Keratinocyte (primary cell): Measurements from ENCODE around the gene MAPK8. TPM values are rescaled to one million over a fixed set of nuclear protein-coding genes. Genes with fewer than 3 reads are reported as not detected.

Experiments used
- DNase-seq: peaks from one replicate; pipeline ENCODE4 v3.0.0-alpha.2; 2011; ENCODE audit warnings: low read depth, missing footprints, low spot score
- FAIRE-seq: peaks from 2 replicates; lab custom pipeline; 2011; peaks lifted over from hg19 to GRCh38; lab: Jason Lieb, UNC
- H2AFZ ChIP-seq: 2 replicates; pipeline ENCODE4 v1.6.0; 2012; ENCODE audit warnings: low read length, control low read depth, inconsistent platforms; ENCODE audit not compliant: control insufficient read depth
- H3K27ac ChIP-seq: 2 replicates; pipeline ENCODE4 v1.5.1; 2011; ENCODE audit warnings: low read length; ENCODE audit not compliant: control insufficient read depth, insufficient read depth
- H3K27me3 ChIP-seq: 3 replicates; pipeline ENCODE4 v1.6.0; 2011; ENCODE audit warnings: low read length; ENCODE audit not compliant: control insufficient read depth, insufficient read depth; ENCODE audit errors: extremely low read depth
- H3K36me3 ChIP-seq, 2 experiments: 2 replicates in 1 of 2; 3 replicates in 1 of 2; pipeline ENCODE4 v1.5.1; 2011; ENCODE audit warnings: low read length in 2 of 2, mild to moderate bottlenecking in 1 of 2; ENCODE audit not compliant: control insufficient read depth in 2 of 2, insufficient read depth in 2 of 2; ENCODE audit errors: extremely low read depth in 1 of 2
- H3K4me1 ChIP-seq: 3 replicates; pipeline ENCODE4 v1.5.1; 2011; ENCODE audit warnings: low read length; ENCODE audit not compliant: control insufficient read depth, insufficient read depth; ENCODE audit errors: extremely low read depth
- H3K4me2 ChIP-seq: 3 replicates; pipeline ENCODE4 v1.6.0; 2011; ENCODE audit warnings: low read depth, low read length; ENCODE audit not compliant: control insufficient read depth, insufficient read depth; ENCODE audit errors: extremely low read depth
- H3K4me3 ChIP-seq, 3 experiments: fragments of 200-600 bp in 1 of 3; sonication (generic) in 1 of 3; 2 replicates in 2 of 3; 3 replicates in 1 of 3; pipeline ENCODE4 v1.5.1; 2011 to 2016; ENCODE audit warnings: low read length in 3 of 3, mild to moderate bottlenecking in 3 of 3, control low read depth in 2 of 3, inconsistent platforms in 1 of 3, low read depth in 1 of 3, mixed read lengths in 1 of 3, mixed run types in 1 of 3, moderate library complexity in 1 of 3; ENCODE audit not compliant: control insufficient read depth in 2 of 3, insufficient read depth in 2 of 3; ENCODE audit errors: extremely low read depth in 1 of 3
- H3K79me2 ChIP-seq: 2 replicates; pipeline ENCODE4 v1.6.0; 2012; ENCODE audit warnings: low read length; ENCODE audit not compliant: control insufficient read depth, insufficient read depth
- H3K9ac ChIP-seq: 3 replicates; pipeline ENCODE4 v1.6.0; 2011; ENCODE audit warnings: low read length; ENCODE audit not compliant: control insufficient read depth, insufficient read depth; ENCODE audit errors: extremely low read depth
- H3K9me1 ChIP-seq: 3 replicates; pipeline ENCODE4 v1.6.0; 2011; ENCODE audit warnings: low read length; ENCODE audit not compliant: control insufficient read depth, insufficient read depth; ENCODE audit errors: extremely low read depth
- H3K9me3 ChIP-seq: 2 replicates; pipeline ENCODE4 v1.5.1; 2012; ENCODE audit warnings: low read depth, low read length; ENCODE audit not compliant: control insufficient read depth
- H4K20me1 ChIP-seq: 3 replicates; pipeline ENCODE4 v1.6.0; 2011; ENCODE audit warnings: low read length; ENCODE audit not compliant: control insufficient read depth, insufficient read depth; ENCODE audit errors: extremely low read depth
- CTCF ChIP-seq, 3 experiments: IDR thresholded peaks in 1 of 3; conservative IDR thresholded peaks in 1 of 3; optimal IDR thresholded peaks in 1 of 3; 2 replicates in 2 of 3; 3 replicates in 1 of 3; pipeline versions ENCODE3 to v1.5.1; 2011; ENCODE audit warnings: low read length in 3 of 3, mild to moderate bottlenecking in 3 of 3, moderate library complexity in 2 of 3, control low read depth in 1 of 3, inconsistent platforms in 1 of 3; ENCODE audit not compliant: insufficient read depth in 2 of 3; ENCODE audit errors: extremely low read depth in 1 of 3
- EZH2 ChIP-seq: IDR thresholded peaks from one replicate; pipeline ENCODE4 v1.6.1; 2012; ENCODE audit warnings: inconsistent platforms, mild to moderate bottlenecking, low read length, moderate library complexity
- dilution Hi-C: fragments of 300-500 bp; cut with MboI; formaldehyde crosslinking; loops from one replicate; pipeline ENCODE4 v1.7.0; 2020; ENCODE audit warnings: low sequenced_read_pairs; ENCODE audit not compliant: extremely low pct_ligation_motif_present
- polyA plus RNA-seq, 5 experiments: library from polyadenylated mRNA; depleted of rRNA in 3 of 5; stranded (reverse) in 3 of 5; stranded (forward) in 1 of 5; unstranded in 1 of 5; fragments of >200 nt; gene quantifications; 1 replicate in 1 of 5; 2 replicates in 3 of 5; 3 replicates in 1 of 5; pipeline versions ENCODE4 v1.2.1 to v1.2.3, GENCODE V29; 2011 to 2012; ENCODE audit warnings: missing spikeins in 2 of 5, low read depth in 1 of 5, low replicate concordance in 1 of 5

MAPK8 gene
- polyA plus RNA-seq, 1 donor (not counting 4 experiments of a cell fraction or from before 2014, with no cell fraction given): 39.8 TPM

DNA sequence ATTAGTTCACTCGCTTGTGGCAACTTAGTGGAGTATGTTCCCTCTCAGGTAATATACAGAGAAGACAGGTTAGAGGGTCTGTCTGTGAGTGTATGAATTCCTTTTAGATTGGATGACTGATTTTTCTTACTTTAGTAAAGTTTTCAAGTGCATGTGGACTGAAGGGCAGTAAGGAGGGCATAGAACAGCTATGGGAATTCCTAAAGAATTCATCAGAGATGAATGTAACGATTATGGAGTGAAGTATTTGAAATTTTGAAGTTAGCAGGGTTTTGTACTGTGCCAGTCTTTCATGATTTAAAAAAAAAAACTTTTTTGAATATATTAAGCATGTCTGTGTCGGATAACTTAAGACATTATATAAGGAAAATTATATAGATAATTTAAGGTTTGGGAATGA is 15.5 kb downstream of the MAPK8 start:
- dilution Hi-C loops: no loop called here

DNA sequence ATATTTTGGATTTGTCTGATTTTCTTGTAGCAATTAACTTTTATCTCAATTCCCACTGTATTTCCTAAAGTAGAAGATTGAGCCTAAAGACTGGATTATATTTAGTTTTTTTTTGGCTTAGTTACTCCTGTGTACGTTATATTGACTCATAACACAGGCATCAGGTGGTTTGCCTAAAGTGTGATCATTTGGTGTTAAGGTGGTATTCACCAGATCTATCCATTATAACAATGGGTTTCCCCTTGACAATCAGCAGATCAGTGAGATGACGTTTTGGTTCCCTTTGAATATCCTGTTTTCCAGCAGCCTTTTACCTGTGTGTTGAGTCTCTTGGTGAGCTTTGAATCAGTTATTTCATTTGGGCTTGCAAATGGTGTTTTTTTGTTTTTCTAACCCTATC is 18.1 kb downstream of the MAPK8 start:
- peaks cover 3% of the 10 kb centered on the region for H4K20me1 ChIP-seq
- H3K9ac ChIP-seq: no peak overlapping the region
- no peak overlapping the region for H2AFZ ChIP-seq
- no peaks in the 10 kb centered on the region for H3K4me1 ChIP-seq
- H3K36me3 ChIP-seq: no peaks in the 10 kb centered on the region
- no peaks in the 10 kb centered on the region for H3K9me3 ChIP-seq
- FAIRE-seq: no peak
- dilution Hi-C loops: no loop called here
- no peak overlapping the region for H3K4me2 ChIP-seq
- no peaks in the 10 kb centered on the region for H3K27me3 ChIP-seq
- TF ChIP-seq EZH2 (no peak), CTCF (optimal IDR thresholded peaks at IDR 0.05 in 1 of 3, IDR thresholded peaks at IDR 0.05 in 1 of 3, conservative IDR thresholded peaks at IDR 0.05 in 1 of 3; ENCODE audit: extremely low read depth in 1 of 3, insufficient read depth in 2 of 3, low read length in 3 of 3) (no peak)
- no peak overlapping the region for H3K4me3 ChIP-seq
- H3K27ac ChIP-seq: no peak overlapping the region
- H3K79me2 ChIP-seq: peaks cover 22% of the 10 kb centered on the region
- no peaks in the 10 kb centered on the region for H3K9me1 ChIP-seq
- no peak for DNase-seq

More for the DNA sequence above, 15.5 kb downstream of the MAPK8 start:
- Histone ChIP-seq H2AFZ (no peak overlapping the region), H3K4me3 (no peak overlapping the region), H3K9me1 (no peaks in the 10 kb centered on the region), H3K79me2 (peaks cover 24% of the 10 kb centered on the region), H3K4me2 (no peak overlapping the region), H3K36me3 (no peaks in the 10 kb centered on the region), H3K27me3 (no peaks in the 10 kb centered on the region), H3K9ac (no peak overlapping the region), H3K27ac (no peak overlapping the region), H4K20me1 (no peaks in the 10 kb centered on the region), H3K4me1 (no peaks in the 10 kb centered on the region), H3K9me3 (no peaks in the 10 kb centered on the region)
- no peak for DNase-seq
- FAIRE-seq: no peak
- TF ChIP-seq CTCF (optimal IDR thresholded peaks at IDR 0.05 in 1 of 3, IDR thresholded peaks at IDR 0.05 in 1 of 3, conservative IDR thresholded peaks at IDR 0.05 in 1 of 3; ENCODE audit: extremely low read depth in 1 of 3, insufficient read depth in 2 of 3, low read length in 3 of 3) (no peak), EZH2 (no peak)
